Measurements from ENCODE around the gene CYFIP2.

- TF ChIP-seq POLR2A (IDR thresholded peaks at IDR 0.05), result no peak
- TF ChIP-seq CTCF (IDR thresholded peaks at IDR 0.05), result no peak
Observed at GRCh38 chr5:157415838-157416237, 149.9 kb downstream of the CYFIP2 start.

Data from prostate gland (tissue), 2 donors.